Measurements from ENCODE around the gene BCL11B.

The BCL11B gene

GRCh38 chr14:99181804-99182520, 90.0 kb downstream of the BCL11B start:
- no peak for DNase-seq (ENCODE audit: low spot score)

DNA sequence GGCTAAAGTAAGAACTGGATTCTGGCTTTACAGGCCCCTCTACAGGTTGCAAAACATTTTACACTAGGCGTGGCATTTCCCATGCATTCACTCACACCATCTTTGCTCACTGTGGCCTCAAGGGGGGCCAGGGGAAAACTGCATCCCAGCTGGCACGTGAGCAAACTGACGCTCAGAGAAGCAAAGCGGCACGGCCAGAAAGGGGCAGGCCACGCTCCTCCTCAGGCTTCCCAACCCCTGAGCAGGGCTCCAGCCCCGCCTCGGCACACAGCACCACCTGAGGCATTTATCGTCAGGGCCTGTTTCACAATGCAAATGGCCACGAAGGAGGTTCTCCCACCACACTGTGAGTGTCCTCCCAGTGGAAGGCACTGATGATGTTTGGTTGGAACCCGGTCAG, 90.8 kb downstream of the BCL11B start:
- DNase-seq (ENCODE audit: low spot score): no peak

DNA sequence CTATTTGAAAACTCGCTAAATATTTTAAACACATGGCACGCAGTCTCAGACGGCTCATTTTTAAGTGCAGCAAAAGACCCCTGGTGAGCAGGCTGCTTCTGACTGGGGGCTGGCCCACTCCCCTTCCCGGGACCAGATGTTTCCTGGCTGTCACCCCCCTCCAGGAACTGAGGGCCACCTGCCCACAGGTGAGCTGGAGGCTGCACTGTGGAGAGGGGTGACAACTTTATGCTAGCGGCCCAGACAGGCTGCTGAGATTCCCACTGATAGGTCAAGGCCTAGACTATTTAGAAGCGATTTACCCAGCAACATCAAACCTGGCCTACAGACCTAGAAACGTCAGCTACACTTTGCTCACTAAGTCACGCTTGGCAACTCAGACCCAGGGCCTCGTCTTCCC, 92.1 kb downstream of the BCL11B start:
- no peak for DNase-seq (ENCODE audit: low spot score)

DNA sequence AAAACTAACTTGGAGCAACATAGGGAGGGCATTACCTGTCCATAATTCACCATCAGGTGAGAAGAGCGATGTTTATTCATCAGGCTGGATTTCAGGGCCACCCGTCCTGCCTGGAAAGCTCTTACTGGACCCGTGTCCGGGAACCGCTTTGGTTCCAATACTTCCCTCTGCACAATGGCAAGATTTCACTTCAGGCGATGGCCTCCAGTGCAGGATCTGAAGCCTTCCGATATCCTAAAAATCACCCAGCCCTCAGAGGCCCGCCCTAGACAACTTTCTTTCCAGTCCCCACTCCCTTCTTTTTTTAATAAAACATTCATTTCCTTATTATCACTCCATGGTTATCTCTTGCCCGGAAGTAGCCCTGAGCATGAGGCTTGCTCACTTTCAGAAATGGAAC, 92.5 kb downstream of the BCL11B start:
- DNase-seq (ENCODE audit: low spot score): no peak

- DNase-seq (ENCODE audit: low spot score): no peak
Measured at GRCh38 chr14:99177886-99178835, 93.8 kb downstream of the BCL11B start.

- DNase-seq (ENCODE audit: low spot score): no peak
Measured at GRCh38 chr14:99177046-99177655, 94.8 kb downstream of the BCL11B start.

- DNase-seq (ENCODE audit: low spot score): no peak
Measured at GRCh38 chr14:99176156-99176945, 95.6 kb downstream of the BCL11B start.

DNA sequence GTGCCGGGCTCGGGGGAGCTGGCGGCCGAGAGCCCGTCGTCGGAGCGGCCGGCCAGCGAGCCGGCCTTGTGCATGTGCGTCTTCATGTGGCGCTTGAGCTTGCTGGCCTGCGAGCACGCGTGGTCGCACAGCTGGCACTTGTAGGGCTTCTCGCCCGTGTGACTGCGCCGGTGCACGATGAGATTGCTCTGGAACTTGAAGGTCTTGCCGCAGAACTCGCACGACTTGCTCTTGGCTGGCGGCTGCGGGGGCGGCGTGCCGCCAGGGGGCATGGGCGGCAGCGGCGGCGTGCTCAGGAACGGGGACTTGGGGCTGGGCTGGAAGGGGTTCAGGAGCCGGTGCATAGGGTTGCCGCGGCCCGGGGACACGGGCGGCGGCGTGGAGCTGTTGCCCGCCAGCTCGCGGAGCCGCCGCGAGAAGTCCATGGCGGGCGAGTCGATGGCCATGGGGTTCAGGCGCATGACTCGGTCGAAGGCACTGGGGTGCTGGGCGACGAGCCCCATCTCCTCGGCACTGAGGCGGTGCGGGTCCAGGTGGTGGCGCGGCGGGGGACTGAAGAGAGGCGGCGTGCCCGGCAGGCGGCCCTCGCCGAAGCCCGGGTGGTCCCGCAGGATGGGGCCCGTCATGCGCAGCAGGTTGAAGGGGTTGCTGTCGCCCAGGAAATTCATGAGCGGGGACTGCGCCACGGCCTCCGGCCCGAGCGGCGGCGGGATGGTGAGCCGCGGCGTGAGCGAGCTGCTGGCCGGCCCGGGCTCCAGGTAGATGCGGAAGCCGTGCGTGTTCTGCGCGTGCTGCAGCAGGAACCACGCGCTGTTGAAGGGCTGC, 96.5 kb downstream of the BCL11B start:
- DNase-seq (ENCODE audit: low spot score): no peak

GRCh38 chr14:99174770-99175319, 97.2 kb downstream of the BCL11B start:
- no peak for DNase-seq (ENCODE audit: low spot score)

GRCh38 chr14:99174081-99174769, 97.8 kb downstream of the BCL11B start:
- DNase-seq (ENCODE audit: low spot score): no peak

GRCh38 chr14:99173506-99173905, 98.5 kb downstream of the BCL11B start:
- DNase-seq (ENCODE audit: low spot score): no peak

- no peak for DNase-seq (ENCODE audit: low spot score)
Measured at GRCh38 chr14:99173086-99173485, 98.9 kb downstream of the BCL11B start.

GRCh38 chr14:99171396-99171795, 100.6 kb downstream of the BCL11B start:
- DNase-seq (ENCODE audit: low spot score): no peak

GRCh38 chr14:99169776-99170356, 102.1 kb downstream of the BCL11B start:
- DNase-seq (ENCODE audit: low spot score): no peak

- DNase-seq (ENCODE audit: low spot score): no peak
Measured at GRCh38 chr14:99168330-99168729, 103.7 kb downstream of the BCL11B start.

GRCh38 chr14:99166506-99166905, 105.5 kb downstream of the BCL11B start:
- DNase-seq (ENCODE audit: low spot score): no peak

GRCh38 chr14:99164712-99165111, 107.3 kb downstream of the BCL11B start:
- DNase-seq (ENCODE audit: low spot score): peak; percentile 5

GRCh38 chr14:99163446-99163845, 108.6 kb downstream of the BCL11B start:
- no peak for DNase-seq (ENCODE audit: low spot score)
